Trophoblast cell (in vitro differentiated cells and primary cell): ENCODE results near the gene EPS15.
"Not testable (repeated sequence)": the region's sequence is repeated elsewhere in the genome, so short reads cannot be mapped to it uniquely, and the experiment has no call there.

Experiments used
- DNase-seq, 2 donors: peaks; one replicate each; pipeline ENCODE4 v3.0.0-alpha.2; 2016
- H2AFZ ChIP-seq: 2 replicates; pipeline ENCODE4 v1.6.1; 2013; ENCODE audit warnings: low read length, moderate library complexity, mild to moderate bottlenecking; ENCODE audit not compliant: insufficient read depth, poor library complexity
- H2AK5ac ChIP-seq: 2 replicates; pipeline ENCODE4 v1.6.1; 2013; ENCODE audit warnings: mild to moderate bottlenecking, low read length
- H2BK120ac ChIP-seq: 2 replicates; pipeline ENCODE4 v1.6.1; 2013; ENCODE audit warnings: low read length, mild to moderate bottlenecking, moderate library complexity; ENCODE audit not compliant: insufficient read depth, poor library complexity
- H2BK12ac ChIP-seq: 2 replicates; pipeline ENCODE4 v1.6.1; 2013; ENCODE audit warnings: mild to moderate bottlenecking, low read length, moderate library complexity
- H2BK5ac ChIP-seq: 2 replicates; pipeline ENCODE4 v1.6.1; 2013; ENCODE audit warnings: low read length, low read depth, moderate library complexity, mild to moderate bottlenecking; ENCODE audit not compliant: poor library complexity
- H3K14ac ChIP-seq: 2 replicates; pipeline ENCODE4 v1.6.1; 2013; ENCODE audit warnings: mild to moderate bottlenecking, low read length
- H3K18ac ChIP-seq: 2 replicates; pipeline ENCODE4 v1.6.1; 2013; ENCODE audit warnings: mild to moderate bottlenecking, low read length
- H3K23ac ChIP-seq: 2 replicates; pipeline ENCODE4 v1.6.1; 2013; ENCODE audit warnings: low read length
- H3K27ac ChIP-seq: 2 replicates; pipeline ENCODE4 v1.5.1; 2013; ENCODE audit warnings: low read depth, mild to moderate bottlenecking, inconsistent platforms, low read length, moderate library complexity
- H3K27me3 ChIP-seq: 2 replicates; pipeline ENCODE4 v1.6.1; 2013; ENCODE audit warnings: inconsistent platforms, mild to moderate bottlenecking, low read length, moderate library complexity; ENCODE audit not compliant: insufficient read depth
- H3K36me3 ChIP-seq, 2 experiments: 1 replicate in 1 of 2; 2 replicates in 1 of 2; pipeline ENCODE4 v1.6.1; 2013; ENCODE audit warnings: low read length in 2 of 2, mild to moderate bottlenecking in 2 of 2, moderate library complexity in 1 of 2; ENCODE audit not compliant: insufficient read depth in 2 of 2, control insufficient read depth in 1 of 2
- H3K4ac ChIP-seq: 2 replicates; pipeline ENCODE4 v1.6.1; 2013; ENCODE audit warnings: low read depth, mild to moderate bottlenecking, low read length, moderate library complexity
- H3K4me1 ChIP-seq, 2 experiments: 1 replicate in 1 of 2; 2 replicates in 1 of 2; pipeline ENCODE4 v1.6.1; 2013; ENCODE audit warnings: low read length in 2 of 2, mild to moderate bottlenecking in 2 of 2, moderate library complexity in 1 of 2; ENCODE audit not compliant: insufficient read depth in 2 of 2, control insufficient read depth in 1 of 2
- H3K4me2 ChIP-seq: 2 replicates; pipeline ENCODE4 v1.6.1; 2013; ENCODE audit warnings: inconsistent platforms, mild to moderate bottlenecking, low read length, moderate library complexity
- H3K4me3 ChIP-seq: 2 replicates; pipeline ENCODE4 v1.5.1; 2013; ENCODE audit warnings: mild to moderate bottlenecking, low read depth, low read length, inconsistent platforms
- H3K79me1 ChIP-seq: one replicate; pipeline ENCODE4 v1.6.1; 2013; ENCODE audit warnings: low read length
- H3K79me2 ChIP-seq: 2 replicates; pipeline ENCODE4 v1.6.1; 2013; ENCODE audit warnings: low read length, mild to moderate bottlenecking; ENCODE audit not compliant: control insufficient read depth, insufficient read depth, poor library complexity
- H3K9ac ChIP-seq: 2 replicates; pipeline ENCODE4 v1.6.1; 2013; ENCODE audit warnings: mild to moderate bottlenecking, low read length
- H3K9me3 ChIP-seq: 2 replicates; pipeline ENCODE4 v1.6.1; 2013; ENCODE audit warnings: low read depth, mild to moderate bottlenecking, control low read depth, inconsistent platforms, low read length; ENCODE audit not compliant: insufficient read depth
- H4K12ac ChIP-seq: 2 replicates; pipeline ENCODE4 v1.6.1; 2013; ENCODE audit warnings: low read depth, mild to moderate bottlenecking, low read length, moderate library complexity
- H4K8ac ChIP-seq: 2 replicates; pipeline ENCODE4 v1.6.1; 2013; ENCODE audit warnings: low read depth, mild to moderate bottlenecking, low read length, moderate library complexity
- H4K91ac ChIP-seq: one replicate; pipeline ENCODE4 v1.6.1; 2013; ENCODE audit warnings: low read depth, mild to moderate bottlenecking, low read length, moderate library complexity
- WGBS: extraction: QIAGEN DNeasy Blood & Tissue Kit; methylation state at CpG from one replicate; pipeline ENCODE4 v1.1.7; 2013; ENCODE audit warnings: missing lambda C conversion rate; ENCODE audit not compliant: insufficient read length, insufficient coverage; ENCODE audit errors: extremely low coverage; 5-methylcytosine and 5-hydroxymethylcytosine counted together

The EPS15 gene

DNA sequence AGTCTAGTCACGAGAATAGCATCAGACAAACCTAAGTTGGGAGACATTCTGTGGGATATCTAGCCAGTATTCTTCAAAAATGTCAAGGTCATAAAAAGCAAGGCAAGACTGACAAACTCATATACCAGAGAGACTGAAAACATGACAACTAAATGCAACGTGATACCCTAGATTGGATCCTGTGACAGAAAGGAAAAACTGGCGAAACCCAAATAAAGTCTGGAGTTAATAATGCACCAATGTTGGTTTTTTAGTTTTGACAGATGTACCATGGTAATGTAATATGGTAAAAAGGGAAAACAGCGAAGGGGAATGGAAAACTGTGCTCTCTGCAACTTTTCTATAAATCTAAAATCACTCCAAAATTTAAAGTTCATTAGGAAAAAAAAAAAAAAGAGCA, 64.5 kb downstream of the EPS15 start:
- Histone ChIP-seq H3K4ac (no peak overlapping the region), H3K36me3 (peaks cover 5 to 6% of the 10 kb centered on the region in 2 experiments), H3K9ac (no peak overlapping the region), H2AK5ac (no peak overlapping the region), H3K14ac (no peak overlapping the region), H3K23ac (no peak overlapping the region), H3K79me2 (no peaks in the 10 kb centered on the region), H4K8ac (no peak overlapping the region), H3K9me3 (no peaks in the 10 kb centered on the region), H3K27ac (no peak overlapping the region), H3K27me3 (no peaks in the 10 kb centered on the region), H3K18ac (no peak overlapping the region), H4K12ac (no peak overlapping the region), H4K91ac (no peak overlapping the region), H2BK5ac (no peak overlapping the region), H3K4me3 (no peak overlapping the region), H3K4me1 (no peaks in the 10 kb centered on the region), H2AFZ (no peak overlapping the region), H3K4me2 (no peak overlapping the region), H2BK12ac (no peak overlapping the region), H2BK120ac (no peak overlapping the region), H3K79me1 (no peaks in the 10 kb centered on the region)
- DNase-seq, result no peak
- no CpG with 5 or more reads among the region's 4 CpGs for WGBS

DNA sequence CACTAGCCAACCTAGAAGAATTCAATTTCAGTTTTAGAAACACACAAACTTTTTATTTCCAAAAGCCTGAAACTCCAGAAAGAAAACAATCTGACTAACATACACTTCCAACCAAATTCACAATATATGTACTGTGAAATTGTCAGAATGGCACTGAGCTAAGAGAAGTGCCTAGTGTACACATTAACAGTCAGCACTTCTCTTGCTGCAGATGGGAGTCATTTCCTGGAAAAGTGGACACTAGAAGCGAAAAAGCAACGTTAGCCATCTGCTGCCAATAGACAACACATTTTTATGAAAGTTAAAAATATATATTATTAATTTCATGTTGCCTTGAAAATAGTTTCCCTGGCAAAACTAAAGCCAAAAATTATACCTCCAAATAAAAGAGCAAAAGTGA, 66.1 kb downstream of the EPS15 start:
- no peak for DNase-seq
- no peaks in the 10 kb centered on the region for H3K79me2 ChIP-seq
- H2AK5ac ChIP-seq, result no peak overlapping the region
- no peak overlapping the region for H3K18ac ChIP-seq
- H2BK5ac ChIP-seq, result no peak overlapping the region
- no peaks in the 10 kb centered on the region for H3K27me3 ChIP-seq
- no peak overlapping the region for H4K12ac ChIP-seq
- H2BK120ac ChIP-seq, result no peak overlapping the region
- WGBS, result no CpG with 5 or more reads among the region's 2 CpGs
- H3K4ac ChIP-seq, result no peak overlapping the region
- no peaks in the 10 kb centered on the region for H3K4me1 ChIP-seq
- no peak overlapping the region for H4K8ac ChIP-seq
- H3K23ac ChIP-seq, result no peak overlapping the region
- H3K14ac ChIP-seq, result no peak overlapping the region
- peaks cover 0 to 4% of the 10 kb centered on the region in 2 experiments for H3K36me3 ChIP-seq
- no peak overlapping the region for H4K91ac ChIP-seq
- no peak overlapping the region for H3K9ac ChIP-seq
- no peaks in the 10 kb centered on the region for H3K79me1 ChIP-seq
- H3K4me2 ChIP-seq, result no peak overlapping the region
- no peak overlapping the region for H3K4me3 ChIP-seq
- H2AFZ ChIP-seq, result no peak overlapping the region
- no peak overlapping the region for H3K27ac ChIP-seq
- no peak overlapping the region for H2BK12ac ChIP-seq
- H3K9me3 ChIP-seq, result no peaks in the 10 kb centered on the region

DNA sequence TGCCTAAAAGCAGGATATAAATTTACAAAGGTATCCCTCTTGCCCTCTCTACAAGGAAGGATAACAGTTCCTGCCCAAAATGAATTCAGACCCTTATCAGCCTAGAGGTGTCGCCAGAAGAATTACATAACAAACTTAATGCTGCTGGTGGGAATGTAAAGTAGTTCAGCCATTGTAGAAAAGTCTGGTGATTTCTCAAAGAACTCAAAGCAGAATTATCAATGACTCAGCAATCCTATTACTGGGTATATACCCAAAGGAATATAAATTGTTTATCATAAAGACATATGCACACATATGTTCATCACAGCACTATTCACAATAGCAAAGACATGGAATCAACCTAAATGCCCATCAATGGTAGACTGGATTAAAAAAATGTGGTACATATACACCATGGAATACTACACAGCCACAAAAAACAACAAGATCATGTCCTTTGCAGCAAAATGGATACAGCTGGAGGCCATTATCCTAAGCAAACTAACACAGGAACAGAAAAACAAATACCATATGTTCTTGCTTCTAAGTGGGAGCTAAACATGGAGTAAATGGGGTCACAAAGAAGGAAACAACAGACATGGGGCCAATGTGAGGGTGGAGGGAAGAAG, 70.1 kb downstream of the EPS15 start:
- H2BK120ac ChIP-seq, H3K4me3 ChIP-seq, H4K91ac ChIP-seq, H4K12ac ChIP-seq, H3K9me3 ChIP-seq, H3K14ac ChIP-seq, H3K23ac ChIP-seq, H2BK12ac ChIP-seq, H3K79me2 ChIP-seq, H3K27ac ChIP-seq, H2AK5ac ChIP-seq, H3K4me1 ChIP-seq, H3K4ac ChIP-seq, H3K79me1 ChIP-seq, H2AFZ ChIP-seq, H3K9ac ChIP-seq, H4K8ac ChIP-seq, H3K18ac ChIP-seq, H3K36me3 ChIP-seq, H2BK5ac ChIP-seq, H3K4me2 ChIP-seq, H3K27me3 ChIP-seq: not testable (repeated sequence)
- peak in 1 of 2 donors; percentile 54 for DNase-seq
- WGBS, result no CpG with 5 or more reads among the region's 1 CpG

DNA sequence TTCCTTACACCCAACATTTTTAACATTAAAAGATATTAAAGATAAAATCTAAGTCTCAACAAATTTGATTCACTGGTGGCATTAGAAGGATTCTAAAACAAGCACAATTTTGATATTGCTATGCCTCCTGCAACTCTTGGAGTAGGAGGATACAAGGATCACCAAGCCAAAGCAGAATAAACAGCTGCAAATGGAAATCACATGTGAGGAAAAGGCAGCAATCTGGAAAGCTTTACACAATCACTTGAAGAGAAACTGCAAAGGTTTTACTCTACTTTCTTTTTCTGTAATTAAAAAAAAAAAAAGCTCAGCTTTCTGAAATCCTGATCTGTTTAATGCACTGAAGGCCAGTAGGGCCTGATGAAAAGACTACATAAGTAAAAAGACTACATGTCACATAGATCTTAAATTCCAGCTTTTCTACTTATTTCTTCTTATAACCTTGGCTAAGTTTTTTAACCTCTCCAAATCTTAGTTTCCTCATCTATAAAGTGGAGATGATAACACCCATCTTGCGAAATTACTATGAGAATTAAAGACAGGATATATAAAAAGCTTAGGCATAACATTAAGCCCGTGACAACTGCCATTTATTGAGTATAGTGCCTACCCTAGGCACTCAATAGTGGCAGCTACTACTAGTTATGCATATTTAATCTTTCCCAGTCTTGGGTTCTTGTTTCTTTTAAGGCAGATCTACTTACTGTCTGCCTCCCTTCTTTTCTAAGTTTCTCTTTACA, 73.5 kb downstream of the EPS15 start:
- no peak overlapping the region for H2AK5ac ChIP-seq
- H4K8ac ChIP-seq, result no peak overlapping the region
- H3K4me2 ChIP-seq, result no peak overlapping the region
- no peak overlapping the region for H3K4ac ChIP-seq
- no peak overlapping the region for H3K18ac ChIP-seq
- no peaks in the 10 kb centered on the region for H3K79me2 ChIP-seq
- H3K27ac ChIP-seq, result no peak overlapping the region
- H3K79me1 ChIP-seq, result no peaks in the 10 kb centered on the region
- H2BK5ac ChIP-seq, result no peak overlapping the region
- no peak overlapping the region for H2BK120ac ChIP-seq
- no peak overlapping the region for H4K91ac ChIP-seq
- H2BK12ac ChIP-seq, result no peak overlapping the region
- WGBS, result no CpG with 5 or more reads among the region's 2 CpGs
- no peak overlapping the region for H3K14ac ChIP-seq
- no peaks in the 10 kb centered on the region for H3K4me1 ChIP-seq
- H4K12ac ChIP-seq, result no peak overlapping the region
- no peak overlapping the region for H3K9ac ChIP-seq
- no peak for DNase-seq
- no peak overlapping the region for H3K4me3 ChIP-seq
- no peak overlapping the region for H3K23ac ChIP-seq
- no peaks in the 10 kb centered on the region for H3K27me3 ChIP-seq
- H3K9me3 ChIP-seq, result no peaks in the 10 kb centered on the region
- peaks cover 6 to 10% of the 10 kb centered on the region in 2 experiments for H3K36me3 ChIP-seq
- no peak overlapping the region for H2AFZ ChIP-seq
